Endothelial cell of umbilical vein (primary cell): ENCODE data around the gene OR51B2. TPM values are rescaled to one million over a fixed set of nuclear protein-coding genes. Genes with fewer than 3 reads are reported as not detected.

Experiments used
- BruUV-seq: library from RNA; stranded (reverse); fragments of 400-500 nt; replicated peaks from 2 replicates; lab custom pipeline; 2021; lab: Mats Ljungman, UMichigan
- CTCF ChIA-PET: fragments of 300-600, 350-600 bp; sonication (Branson Sonifier 250); formaldehyde crosslinking; loops from one replicate; lab custom pipeline; 2021; ENCODE audit warnings: antibody characterized with exemption, inconsistent platforms; lab: Charles Lee
- POLR2A ChIA-PET: fragments of 300-600, 350-600 bp; sonication (Branson Sonifier 250); formaldehyde crosslinking; loops from one replicate; lab custom pipeline; 2021; ENCODE audit warnings: antibody characterized with exemption, inconsistent platforms; lab: Charles Lee
- DNase-seq: peaks from one replicate; pipeline ENCODE4 v3.0.0-alpha.2; 2011; ENCODE audit warnings: low read depth, low spot score
- FAIRE-seq: peaks from 2 replicates; lab custom pipeline; 2011; peaks lifted over from hg19 to GRCh38; lab: Jason Lieb, UNC
- H2AFZ ChIP-seq: 2 replicates; pipeline ENCODE4 v1.6.0; 2012; ENCODE audit warnings: low read depth, low read length, control low read depth, inconsistent platforms
- H3K27ac ChIP-seq: 2 replicates; pipeline ENCODE4 v1.5.1; 2011; ENCODE audit warnings: low read depth, mild to moderate bottlenecking, control low read depth, low read length, moderate library complexity; ENCODE audit not compliant: insufficient read depth
- H3K27me3 ChIP-seq, 2 experiments: 2 replicates each; pipeline versions ENCODE4 v1.6.0 to v1.6.1; 2011; ENCODE audit warnings: low read length in 2 of 2, mixed read lengths in 1 of 2; ENCODE audit not compliant: control insufficient read depth in 2 of 2, insufficient read depth in 2 of 2
- H3K36me3 ChIP-seq, 2 experiments: 2 replicates in 1 of 2; 3 replicates in 1 of 2; pipeline ENCODE4 v1.5.1; 2011; ENCODE audit warnings: low read length in 2 of 2, mild to moderate bottlenecking in 1 of 2, moderate library complexity in 1 of 2; ENCODE audit not compliant: control insufficient read depth in 2 of 2, insufficient read depth in 2 of 2; ENCODE audit errors: extremely low read depth in 1 of 2
- H3K4me1 ChIP-seq: 3 replicates; pipeline ENCODE4 v1.5.1; 2011; ENCODE audit warnings: mild to moderate bottlenecking, low read length; ENCODE audit not compliant: control insufficient read depth, insufficient read depth; ENCODE audit errors: extremely low read depth
- H3K4me2 ChIP-seq: 2 replicates; pipeline ENCODE4 v1.6.1; 2011; ENCODE audit warnings: low read length, control low read depth, mixed read lengths; ENCODE audit not compliant: insufficient read depth
- H3K4me3 ChIP-seq, 3 experiments: fragments of 200-600 bp in 1 of 3; sonication (generic), shearing (Covaris generic) in 1 of 3; replicated peaks in 1 of 3; 2 replicates each; pipeline ENCODE4 v1.5.1; 2011 to 2016; ENCODE audit warnings: control low read depth in 3 of 3, low read length in 3 of 3, mild to moderate bottlenecking in 2 of 3, inconsistent platforms in 1 of 3, low read depth in 1 of 3, moderate library complexity in 1 of 3; ENCODE audit not compliant: insufficient read depth in 1 of 3
- H3K79me2 ChIP-seq: 2 replicates; pipeline ENCODE4 v1.6.0; 2012; ENCODE audit warnings: low read length, inconsistent platforms; ENCODE audit not compliant: control insufficient read depth, insufficient read depth
- H3K9ac ChIP-seq: replicated peaks from 2 replicates; pipeline ENCODE3; 2011; ENCODE audit warnings: low read length, control low read depth; ENCODE audit not compliant: insufficient read depth; ENCODE audit errors: extremely low read depth
- H3K9me1 ChIP-seq: replicated peaks from 3 replicates; pipeline ENCODE4 v1.6.0; 2011; ENCODE audit warnings: mild to moderate bottlenecking, low read length; ENCODE audit not compliant: control insufficient read depth, insufficient read depth; ENCODE audit errors: extremely low read depth
- H3K9me3 ChIP-seq: replicated peaks from 2 replicates; pipeline ENCODE4 v1.5.1; 2012; ENCODE audit warnings: low read length, inconsistent platforms; ENCODE audit not compliant: control insufficient read depth, insufficient read depth
- H4K20me1 ChIP-seq: replicated peaks from 2 replicates; pipeline ENCODE3; 2011; ENCODE audit warnings: mild to moderate bottlenecking, low read length; ENCODE audit not compliant: control insufficient read depth, insufficient read depth; ENCODE audit errors: extremely low read depth
- CTCF ChIP-seq, 2 donors: IDR thresholded peaks; 1 replicate in 1 of 2; 2 replicates in 1 of 2; pipeline ENCODE4 v1.5.1; 2011; ENCODE audit warnings: low read length in 2 of 2, mild to moderate bottlenecking in 2 of 2, moderate library complexity in 2 of 2, control low read depth in 1 of 2, inconsistent platforms in 1 of 2, low read depth in 1 of 2; ENCODE audit not compliant: insufficient read depth in 1 of 2; ENCODE audit errors: extremely low read depth in 1 of 2
- EZH2 ChIP-seq: IDR thresholded peaks from 2 replicates; pipeline ENCODE4 v1.6.1; 2012; ENCODE audit warnings: borderline replicate concordance, low read depth, mild to moderate bottlenecking, moderate library complexity, low read length, inconsistent platforms; ENCODE audit not compliant: severe bottlenecking
- FOS ChIP-seq: IDR thresholded peaks from 2 replicates; pipeline ENCODE4 v1.6.1; 2011; ENCODE audit warnings: mild to moderate bottlenecking, low read length, moderate library complexity, borderline replicate concordance; ENCODE audit not compliant: insufficient read depth
- GATA2 ChIP-seq: IDR thresholded peaks from 2 replicates; pipeline ENCODE4 v1.7.0; 2011; ENCODE audit warnings: low read depth, mild to moderate bottlenecking, moderate library complexity, mixed read lengths, low read length; ENCODE audit not compliant: insufficient read length, insufficient read depth
- JUN ChIP-seq: IDR thresholded peaks from 2 replicates; pipeline ENCODE4 v1.6.1; 2011; ENCODE audit warnings: borderline replicate concordance, low read depth; ENCODE audit not compliant: insufficient read length, insufficient read depth
- MAX ChIP-seq: IDR thresholded peaks from 2 replicates; pipeline ENCODE4 v1.6.1; 2011; ENCODE audit not compliant: insufficient read depth, insufficient read length
- MYC ChIP-seq: IDR thresholded peaks from one replicate; pipeline ENCODE4 v1.6.1; 2011; ENCODE audit warnings: mild to moderate bottlenecking, low read depth, low read length
- POLR2A ChIP-seq: IDR thresholded peaks from 2 replicates; pipeline ENCODE4 v1.6.1; 2012; ENCODE audit warnings: low read depth, mild to moderate bottlenecking, control low read depth, low read length
- POLR2AphosphoS5 ChIP-seq: IDR thresholded peaks from 2 replicates; pipeline ENCODE4 v1.6.1; 2012; ENCODE audit warnings: low read depth, mild to moderate bottlenecking, control low read depth, low read length, moderate library complexity; ENCODE audit not compliant: insufficient read depth
- dilution Hi-C: fragments of 300-500 bp; cut with MboI; formaldehyde crosslinking; loops from one replicate; pipeline ENCODE4 v1.15.0; 2019; ENCODE audit warnings: low sequenced_read_pairs; ENCODE audit not compliant: extremely low pct_ligation_motif_present
- intact Hi-C: fragments of 100-400 bp; cut with micrococcal nuclease; formaldehyde crosslinking; loops from one replicate; pipeline ENCODE4 v1.10.0; 2022
- polyA plus RNA-seq, 4 experiments: library from polyadenylated mRNA; depleted of rRNA in 3 of 4; stranded (reverse) in 3 of 4; unstranded in 1 of 4; fragments of >200 nt; gene quantifications; 2 replicates each; pipeline versions ENCODE4 v1.2.1 to v1.2.3, GENCODE V29; 2011 to 2012; ENCODE audit warnings: missing spikeins in 1 of 4
- total RNA-seq: library from RNA; stranded (reverse); gene quantifications from 2 replicates; pipeline ENCODE4 v1.2.3, GENCODE V29; 2021

Gene OR51B2
- total and polyA plus RNA-seq, 2 donors (not counting 3 experiments of a cell fraction or from before 2014, with no cell fraction given) = not detected

GRCh38 chr11:5367448-5368074, 43.5 kb upstream of the OR51B2 start:
- TF ChIP-seq POLR2A = no peak
- TF ChIP-seq MYC = no peak
- TF ChIP-seq FOS = peak; percentile 56
- no peak for TF ChIP-seq CTCF (IDR thresholded peaks at IDR 0.05; ENCODE audit: extremely low read depth in 1 of 2, insufficient read depth in 1 of 2, low read depth in 1 of 2, low read length in 2 of 2)
- TF ChIP-seq EZH2 = no peak
- TF ChIP-seq GATA2 = peak; percentile 76
- TF ChIP-seq MAX = no peak
- TF ChIP-seq JUN = peak; percentile 63
- TF ChIP-seq POLR2AphosphoS5 = peak; percentile 26
- intact Hi-C loops = loop anchor here (1.0 kb wide), 1 partner anchor 87 kb away; no protein-coding TSS in a partner anchor
- Histone ChIP-seq H3K4me1 (peaks cover 32% of the 10 kb centered on the region), H3K4me2 (no peak overlapping the region), H3K9me3 (no peaks in the 10 kb centered on the region), H3K9ac (no peak overlapping the region), H3K27me3 (no peaks in the 10 kb centered on the region), H4K20me1 (no peaks in the 10 kb centered on the region), H3K4me3 (no peak overlapping the region), H3K27ac (peak overlapping the region; percentile 69), H2AFZ (no peak overlapping the region), H3K79me2 (no peaks in the 10 kb centered on the region), H3K9me1 (no peaks in the 10 kb centered on the region), H3K36me3 (no peaks in the 10 kb centered on the region)
- POLR2A ChIA-PET = no interaction called here
- BruUV-seq = no TSS peak
- dilution Hi-C loops = no loop called here
- CTCF ChIA-PET = interaction anchor here (1.0 to 1.4 kb wide), 3 partner anchors 76 to 731 kb away, joined by 3 read pairs; partner anchors contain the start of gene OR51D1
- no peak for FAIRE-seq
- DNase-seq = peak; percentile 92
